Mesendoderm (in vitro differentiated cells): ENCODE measurements around the gene PSAP.

Source experiments
- DNase-seq: peaks from one replicate; pipeline ENCODE4 v3.0.0; 2013
- H2AK5ac ChIP-seq: 2 replicates; pipeline ENCODE4 v1.6.1; 2013; ENCODE audit warnings: low read length, inconsistent platforms
- H2BK120ac ChIP-seq: 2 replicates; pipeline ENCODE4 v1.6.1; 2013; ENCODE audit warnings: low read depth, mild to moderate bottlenecking, low read length, moderate library complexity, mixed read lengths
- H2BK15ac ChIP-seq: replicated peaks from 2 replicates; pipeline ENCODE4 v1.6.1; 2013; ENCODE audit warnings: low read depth, mild to moderate bottlenecking, moderate library complexity
- H2BK5ac ChIP-seq: 2 replicates; pipeline ENCODE4 v1.6.1; 2013; ENCODE audit warnings: low read length, inconsistent platforms
- H3K18ac ChIP-seq: 2 replicates; pipeline ENCODE4 v1.6.1; 2013; ENCODE audit warnings: mild to moderate bottlenecking, low read length, mixed read lengths
- H3K23ac ChIP-seq: one replicate; pipeline ENCODE4 v1.6.1; 2013; ENCODE audit warnings: low read length
- H3K27ac ChIP-seq: 2 replicates; pipeline ENCODE4 v1.5.1; 2013; ENCODE audit warnings: low read depth, mild to moderate bottlenecking, inconsistent platforms, low read length, moderate library complexity
- H3K27me3 ChIP-seq: 2 replicates; pipeline ENCODE4 v1.6.1; 2013; ENCODE audit warnings: low read length, control low read depth, mild to moderate bottlenecking, inconsistent platforms; ENCODE audit not compliant: insufficient read depth, poor library complexity
- H3K36me3 ChIP-seq: 2 replicates; pipeline ENCODE4 v1.6.1; 2013; ENCODE audit warnings: low read length, inconsistent platforms; ENCODE audit not compliant: control insufficient read depth, insufficient read depth
- H3K4ac ChIP-seq: one replicate; pipeline ENCODE4 v1.6.1; 2013; ENCODE audit warnings: low read depth, mild to moderate bottlenecking, low read length, moderate library complexity
- H3K4me1 ChIP-seq: 2 replicates; pipeline ENCODE4 v1.6.1; 2013; ENCODE audit warnings: low read depth, low read length, inconsistent platforms; ENCODE audit not compliant: control insufficient read depth
- H3K4me2 ChIP-seq: 2 replicates; pipeline ENCODE4 v1.6.1; 2013; ENCODE audit warnings: low read length
- H3K4me3 ChIP-seq: 2 replicates; pipeline ENCODE4 v1.5.1; 2013; ENCODE audit warnings: mild to moderate bottlenecking, low read length
- H3K56ac ChIP-seq: one replicate; pipeline ENCODE4 v1.6.1; 2013; ENCODE audit warnings: low read length
- H3K79me1 ChIP-seq: 2 replicates; pipeline ENCODE4 v1.6.1; 2013; ENCODE audit warnings: low read length, inconsistent platforms
- H3K79me2 ChIP-seq: 2 replicates; pipeline ENCODE4 v1.6.1; 2013; ENCODE audit warnings: mild to moderate bottlenecking, low read length; ENCODE audit not compliant: control insufficient read depth, insufficient read depth
- H3K9ac ChIP-seq: 2 replicates; pipeline ENCODE4 v1.6.1; 2013; ENCODE audit warnings: low read length, inconsistent platforms
- H4K5ac ChIP-seq: one replicate; pipeline ENCODE4 v1.6.1; 2013; ENCODE audit warnings: low read length
- H4K8ac ChIP-seq: one replicate; pipeline ENCODE4 v1.6.1; 2013; ENCODE audit warnings: low read depth, mild to moderate bottlenecking, control low read depth, low read length, moderate library complexity
- whole genome bisulfite sequencing: extraction: QIAGEN DNeasy Blood & Tissue Kit; methylation state at CpG from one replicate; pipeline ENCODE4 v1.1.7; 2013; ENCODE audit warnings: low lambda C conversion rate, missing lambda C conversion rate; ENCODE audit not compliant: insufficient coverage; ENCODE audit errors: extremely low coverage; 5-methylcytosine and 5-hydroxymethylcytosine counted together

The PSAP gene

DNA sequence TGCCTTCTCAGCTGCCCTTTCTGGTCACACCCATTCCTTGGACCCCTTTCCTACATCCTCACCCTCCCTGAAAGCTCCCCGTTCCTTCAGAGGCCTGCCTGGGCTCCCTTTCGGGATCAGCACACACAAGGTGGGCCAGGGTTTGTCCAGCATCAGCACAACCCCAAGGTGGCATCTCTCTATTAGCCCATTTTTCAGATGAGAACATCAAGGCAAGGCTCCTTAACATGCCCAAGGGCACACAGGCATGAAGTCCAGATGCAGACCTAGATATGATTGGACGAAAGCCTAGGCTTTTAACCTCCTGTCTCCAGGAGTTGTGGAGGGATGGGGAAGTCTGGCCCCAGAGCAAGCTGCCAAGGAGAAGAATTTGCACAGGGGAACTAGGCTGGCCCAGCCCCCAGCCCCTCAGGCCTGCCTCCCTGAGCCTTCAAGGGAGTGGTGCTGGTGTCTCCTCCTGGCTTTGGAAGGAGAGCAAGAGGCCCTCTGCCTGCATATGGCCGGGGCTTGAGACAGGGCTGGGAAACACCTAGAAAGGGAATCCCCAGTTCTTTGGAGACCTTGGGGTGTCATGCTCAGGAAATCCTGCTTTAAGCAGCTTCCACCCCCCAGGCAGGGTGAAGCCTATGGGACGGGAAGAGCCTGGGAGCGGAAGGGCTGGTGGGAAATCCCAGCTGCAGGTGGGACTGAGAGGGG lies 68.7 kb downstream of the PSAP start:
- Histone ChIP-seq H2BK15ac (no peak overlapping the region), H3K4me3 (no peak overlapping the region), H3K4me1 (no peaks in the 10 kb centered on the region), H3K23ac (no peak overlapping the region), H3K27me3 (no peaks in the 10 kb centered on the region), H2BK120ac (no peak overlapping the region), H3K27ac (no peak overlapping the region), H2BK5ac (no peak overlapping the region), H2AK5ac (no peak overlapping the region), H3K9ac (no peak overlapping the region), H3K79me2 (no peaks in the 10 kb centered on the region), H4K5ac (no peak overlapping the region), H3K18ac (no peak overlapping the region), H3K56ac (no peak overlapping the region), H4K8ac (no peak overlapping the region), H3K36me3 (no peaks in the 10 kb centered on the region), H3K4ac (no peak overlapping the region), H3K4me2 (no peak overlapping the region), H3K79me1 (no peaks in the 10 kb centered on the region)
- no CpG with 5 or more reads among the region's 6 CpGs for WGBS
- no peak for DNase-seq

GRCh38 chr10:71780719-71781118 lies 70.3 kb downstream of the PSAP start:
- Histone ChIP-seq H3K18ac (no peak overlapping the region), H3K79me2 (no peaks in the 10 kb centered on the region), H4K5ac (no peak overlapping the region), H3K36me3 (no peaks in the 10 kb centered on the region), H3K27ac (no peak overlapping the region), H2BK5ac (no peak overlapping the region), H3K9ac (no peak overlapping the region), H2AK5ac (no peak overlapping the region), H3K56ac (no peak overlapping the region), H3K23ac (no peak overlapping the region), H3K4me2 (no peak overlapping the region), H3K79me1 (no peaks in the 10 kb centered on the region), H2BK15ac (no peak overlapping the region), H4K8ac (no peak overlapping the region), H3K4me3 (no peak overlapping the region), H3K4me1 (no peaks in the 10 kb centered on the region), H3K4ac (no peak overlapping the region), H3K27me3 (no peaks in the 10 kb centered on the region), H2BK120ac (no peak overlapping the region)
- peak; percentile 44 for DNase-seq
- no CpG with 5 or more reads among the region's 9 CpGs for WGBS

GRCh38 chr10:71780156-71780555 lies 70.9 kb downstream of the PSAP start:
- H2BK5ac ChIP-seq, result no peak overlapping the region
- no peak overlapping the region for H3K27ac ChIP-seq
- H2AK5ac ChIP-seq, result no peak overlapping the region
- H3K4me2 ChIP-seq, result no peak overlapping the region
- no peak overlapping the region for H3K56ac ChIP-seq
- H2BK120ac ChIP-seq, result no peak overlapping the region
- no peak for DNase-seq
- no peak overlapping the region for H3K4ac ChIP-seq
- H2BK15ac ChIP-seq, result no peak overlapping the region
- no peaks in the 10 kb centered on the region for H3K27me3 ChIP-seq
- H4K8ac ChIP-seq, result no peak overlapping the region
- no peak overlapping the region for H3K23ac ChIP-seq
- no CpG with 5 or more reads among the region's 7 CpGs for WGBS
- no peak overlapping the region for H3K18ac ChIP-seq
- H3K79me1 ChIP-seq, result no peaks in the 10 kb centered on the region
- no peak overlapping the region for H3K4me3 ChIP-seq
- no peak overlapping the region for H3K9ac ChIP-seq
- no peak overlapping the region for H4K5ac ChIP-seq
- no peaks in the 10 kb centered on the region for H3K79me2 ChIP-seq
- no peaks in the 10 kb centered on the region for H3K4me1 ChIP-seq
- H3K36me3 ChIP-seq, result no peaks in the 10 kb centered on the region

DNA sequence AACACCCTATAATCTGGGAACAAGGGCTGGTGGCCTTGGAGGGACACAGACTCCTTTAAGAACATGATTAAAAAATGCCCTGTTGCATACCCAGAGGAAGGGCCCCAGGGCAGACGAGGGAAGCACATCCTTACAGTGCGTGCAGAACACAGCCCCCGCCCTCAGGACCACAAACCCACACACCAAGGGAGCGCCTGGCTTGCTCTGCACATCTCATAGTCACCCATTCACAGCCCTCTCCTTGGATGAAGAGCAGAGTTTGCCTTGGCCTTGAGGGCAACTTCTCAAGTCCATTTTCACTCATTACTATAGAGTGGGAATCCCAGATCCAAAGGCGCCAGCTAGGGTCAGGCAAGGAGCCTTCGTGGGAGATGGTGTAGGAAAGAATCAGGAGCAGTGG lies 71.4 kb downstream of the PSAP start:
- H4K8ac ChIP-seq, result no peak overlapping the region
- no peak for DNase-seq
- no peak overlapping the region for H3K4me3 ChIP-seq
- H4K5ac ChIP-seq, result no peak overlapping the region
- H2BK120ac ChIP-seq, result no peak overlapping the region
- no peak overlapping the region for H2AK5ac ChIP-seq
- no peak overlapping the region for H3K9ac ChIP-seq
- H3K4me2 ChIP-seq, result no peak overlapping the region
- H3K23ac ChIP-seq, result no peak overlapping the region
- H2BK5ac ChIP-seq, result no peak overlapping the region
- no peak overlapping the region for H3K18ac ChIP-seq
- H3K79me1 ChIP-seq, result no peaks in the 10 kb centered on the region
- no peaks in the 10 kb centered on the region for H3K79me2 ChIP-seq
- H3K56ac ChIP-seq, result no peak overlapping the region
- no CpG with 5 or more reads among the region's 6 CpGs for WGBS
- no peak overlapping the region for H3K4ac ChIP-seq
- no peak overlapping the region for H3K27ac ChIP-seq
- no peaks in the 10 kb centered on the region for H3K36me3 ChIP-seq
- H3K27me3 ChIP-seq, result no peaks in the 10 kb centered on the region
- no peak overlapping the region for H2BK15ac ChIP-seq
- no peaks in the 10 kb centered on the region for H3K4me1 ChIP-seq

- H2AK5ac ChIP-seq, result no peak overlapping the region
- H3K79me1 ChIP-seq, result no peaks in the 10 kb centered on the region
- no peak overlapping the region for H3K9ac ChIP-seq
- no CpG with 5 or more reads among the region's 11 CpGs for WGBS
- H3K36me3 ChIP-seq, result no peaks in the 10 kb centered on the region
- DNase-seq, result no peak
- H4K8ac ChIP-seq, result no peak overlapping the region
- no peak overlapping the region for H3K4me3 ChIP-seq
- H4K5ac ChIP-seq, result no peak overlapping the region
- no peak overlapping the region for H3K27ac ChIP-seq
- no peak overlapping the region for H2BK5ac ChIP-seq
- H3K79me2 ChIP-seq, result no peaks in the 10 kb centered on the region
- no peaks in the 10 kb centered on the region for H3K27me3 ChIP-seq
- H3K23ac ChIP-seq, result no peak overlapping the region
- no peak overlapping the region for H3K4ac ChIP-seq
- H2BK120ac ChIP-seq, result no peak overlapping the region
- H3K4me1 ChIP-seq, result no peaks in the 10 kb centered on the region
- H3K4me2 ChIP-seq, result no peak overlapping the region
- H3K56ac ChIP-seq, result no peak overlapping the region
- H3K18ac ChIP-seq, result no peak overlapping the region
- no peak overlapping the region for H2BK15ac ChIP-seq
Measured at GRCh38 chr10:71778071-71778825, 72.8 kb downstream of the PSAP start.
